Measurements from ENCODE around the gene STX10. TPM values are rescaled to one million over a fixed set of nuclear protein-coding genes. Genes with fewer than 3 reads are reported as not detected.
A peak's percentile ranks its signal among the peaks of the same experiment; 100 is the strongest.

STX10 gene
- total and polyA plus RNA-seq, 9 of the 15 experiments (the other 6 are each of a cell fraction or from before 2014, with no cell fraction given): 0.51 to 66.3 (median 31.0) TPM

DNA sequence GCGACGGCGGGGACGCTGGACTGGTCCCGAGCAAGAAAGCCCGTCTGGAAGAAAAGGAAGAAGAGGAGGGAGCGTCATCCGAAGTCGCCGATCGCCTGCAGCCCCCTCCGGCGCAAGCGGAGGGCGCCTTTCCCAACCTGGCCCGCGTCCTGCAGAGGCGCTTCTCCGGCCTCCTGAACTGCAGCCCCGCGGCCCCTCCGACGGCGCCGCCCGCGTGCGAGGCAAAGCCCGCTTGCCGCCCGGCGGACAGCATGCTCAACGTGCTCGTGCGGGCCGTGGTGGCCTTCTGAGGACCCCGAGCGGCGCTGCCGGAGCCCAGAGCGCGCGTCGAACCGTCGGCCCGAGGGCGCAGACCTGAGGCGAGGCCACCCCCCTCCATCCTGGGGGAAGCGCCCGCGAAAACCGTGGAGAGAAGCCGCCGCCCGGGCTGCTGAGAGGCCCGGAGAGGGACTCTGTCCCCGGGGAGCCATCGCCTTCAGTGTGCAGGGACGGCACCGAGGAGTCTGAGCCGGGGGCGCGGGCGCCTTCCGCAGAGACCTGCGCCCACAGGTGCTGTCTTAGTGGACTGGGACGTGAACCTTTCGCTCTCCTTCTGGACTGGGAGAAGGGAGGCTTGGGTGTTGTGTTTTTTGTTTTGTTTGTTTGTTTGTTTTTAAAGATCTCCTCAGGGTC lies 3.5 kb upstream of the STX10 start (continued):
- TF ChIP-seq, protein P1, sequence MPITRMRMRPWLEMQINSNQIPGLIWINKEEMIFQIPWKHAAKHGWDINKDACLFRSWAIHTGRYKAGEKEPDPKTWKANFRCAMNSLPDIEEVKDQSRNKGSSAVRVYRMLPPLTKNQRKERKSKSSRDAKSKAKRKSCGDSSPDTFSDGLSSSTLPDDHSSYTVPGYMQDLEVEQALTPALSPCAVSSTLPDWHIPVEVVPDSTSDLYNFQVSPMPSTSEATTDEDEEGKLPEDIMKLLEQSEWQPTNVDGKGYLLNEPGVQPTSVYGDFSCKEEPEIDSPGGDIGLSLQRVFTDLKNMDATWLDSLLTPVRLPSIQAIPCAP (CRISPR knock-in tag; IDR thresholded peaks at IDR 0.05; ENCODE audit: borderline replicate concordance): no peak
- TF ChIP-seq NCOA6 (IDR thresholded peaks at IDR 0.05) (peak; percentile 17; the same call in 1 of the 2 replicates), HNRNPLL (IDR thresholded peaks at IDR 0.05; ENCODE audit: low read depth, low read length, poor library complexity, severe bottlenecking) (peak; percentile 7), ZFX (CRISPR knock-in tag; IDR thresholded peaks at IDR 0.05) (peak; percentile 74), EGR1 (conservative IDR thresholded peaks at IDR 0.05) (no peak), ZNF384 (IDR thresholded peaks at IDR 0.05; ENCODE audit: low read depth, low read length) (no peak), CHD4 (IDR thresholded peaks at IDR 0.05; ENCODE audit: insufficient read depth, insufficient replicate concordance, low read depth, low read length, poor library complexity, severe bottlenecking) (no peak), ETS2 (tag; IDR thresholded peaks at IDR 0.05; ENCODE audit: borderline replicate concordance, poor library complexity, severe bottlenecking) (no peak), GATAD2B (IDR thresholded peaks at IDR 0.05; ENCODE audit: borderline replicate concordance) (no peak), MXI1 (IDR thresholded peaks at IDR 0.05; ENCODE audit: low read depth, low read length) (no peak), ZNF408 (CRISPR knock-in tag; IDR thresholded peaks at IDR 0.05; ENCODE audit: low read depth) (no peak), CEBPB (tag; IDR thresholded peaks at IDR 0.05) (no peak), ADNP (tag; IDR thresholded peaks at IDR 0.05) (no peak)
- TF ChIP-seq, protein P2, sequence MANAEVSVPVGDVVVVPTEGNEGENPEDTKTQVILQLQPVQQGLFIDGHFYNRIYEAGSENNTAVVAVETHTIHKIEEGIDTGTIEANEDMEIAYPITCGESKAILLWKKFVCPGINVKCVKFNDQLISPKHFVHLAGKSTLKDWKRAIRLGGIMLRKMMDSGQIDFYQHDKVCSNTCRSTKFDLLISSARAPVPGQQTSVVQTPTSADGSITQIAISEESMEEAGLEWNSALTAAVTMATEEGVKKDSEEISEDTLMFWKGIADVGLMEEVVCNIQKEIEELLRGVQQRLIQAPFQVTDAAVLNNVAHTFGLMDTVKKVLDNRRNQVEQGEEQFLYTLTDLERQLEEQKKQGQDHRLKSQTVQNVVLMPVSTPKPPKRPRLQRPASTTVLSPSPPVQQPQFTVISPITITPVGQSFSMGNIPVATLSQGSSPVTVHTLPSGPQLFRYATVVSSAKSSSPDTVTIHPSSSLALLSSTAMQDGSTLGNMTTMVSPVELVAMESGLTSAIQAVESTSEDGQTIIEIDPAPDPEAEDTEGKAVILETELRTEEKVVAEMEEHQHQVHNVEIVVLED (CRISPR knock-in tag; IDR thresholded peaks at IDR 0.05): no peak
- TF ChIP-seq, protein P3, sequence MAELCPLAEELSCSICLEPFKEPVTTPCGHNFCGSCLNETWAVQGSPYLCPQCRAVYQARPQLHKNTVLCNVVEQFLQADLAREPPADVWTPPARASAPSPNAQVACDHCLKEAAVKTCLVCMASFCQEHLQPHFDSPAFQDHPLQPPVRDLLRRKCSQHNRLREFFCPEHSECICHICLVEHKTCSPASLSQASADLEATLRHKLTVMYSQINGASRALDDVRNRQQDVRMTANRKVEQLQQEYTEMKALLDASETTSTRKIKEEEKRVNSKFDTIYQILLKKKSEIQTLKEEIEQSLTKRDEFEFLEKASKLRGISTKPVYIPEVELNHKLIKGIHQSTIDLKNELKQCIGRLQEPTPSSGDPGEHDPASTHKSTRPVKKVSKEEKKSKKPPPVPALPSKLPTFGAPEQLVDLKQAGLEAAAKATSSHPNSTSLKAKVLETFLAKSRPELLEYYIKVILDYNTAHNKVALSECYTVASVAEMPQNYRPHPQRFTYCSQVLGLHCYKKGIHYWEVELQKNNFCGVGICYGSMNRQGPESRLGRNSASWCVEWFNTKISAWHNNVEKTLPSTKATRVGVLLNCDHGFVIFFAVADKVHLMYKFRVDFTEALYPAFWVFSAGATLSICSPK (IDR thresholded peaks at IDR 0.05; ENCODE audit: borderline replicate concordance): no peak
- TF ChIP-seq, protein P4, sequence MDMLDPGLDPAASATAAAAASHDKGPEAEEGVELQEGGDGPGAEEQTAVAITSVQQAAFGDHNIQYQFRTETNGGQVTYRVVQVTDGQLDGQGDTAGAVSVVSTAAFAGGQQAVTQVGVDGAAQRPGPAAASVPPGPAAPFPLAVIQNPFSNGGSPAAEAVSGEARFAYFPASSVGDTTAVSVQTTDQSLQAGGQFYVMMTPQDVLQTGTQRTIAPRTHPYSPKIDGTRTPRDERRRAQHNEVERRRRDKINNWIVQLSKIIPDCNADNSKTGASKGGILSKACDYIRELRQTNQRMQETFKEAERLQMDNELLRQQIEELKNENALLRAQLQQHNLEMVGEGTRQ (CRISPR knock-in tag; IDR thresholded peaks at IDR 0.05): no peak
- TF ChIP-seq, protein P5, sequence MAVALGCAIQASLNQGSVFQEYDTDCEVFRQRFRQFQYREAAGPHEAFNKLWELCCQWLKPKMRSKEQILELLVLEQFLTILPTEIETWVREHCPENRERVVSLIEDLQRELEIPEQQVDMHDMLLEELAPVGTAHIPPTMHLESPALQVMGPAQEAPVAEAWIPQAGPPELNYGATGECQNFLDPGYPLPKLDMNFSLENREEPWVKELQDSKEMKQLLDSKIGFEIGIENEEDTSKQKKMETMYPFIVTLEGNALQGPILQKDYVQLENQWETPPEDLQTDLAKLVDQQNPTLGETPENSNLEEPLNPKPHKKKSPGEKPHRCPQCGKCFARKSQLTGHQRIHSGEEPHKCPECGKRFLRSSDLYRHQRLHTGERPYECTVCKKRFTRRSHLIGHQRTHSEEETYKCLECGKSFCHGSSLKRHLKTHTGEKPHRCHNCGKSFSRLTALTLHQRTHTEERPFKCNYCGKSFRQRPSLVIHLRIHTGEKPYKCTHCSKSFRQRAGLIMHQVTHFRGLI (CRISPR knock-in tag; IDR thresholded peaks at IDR 0.05): no peak
- TF ChIP-seq, protein P6, sequence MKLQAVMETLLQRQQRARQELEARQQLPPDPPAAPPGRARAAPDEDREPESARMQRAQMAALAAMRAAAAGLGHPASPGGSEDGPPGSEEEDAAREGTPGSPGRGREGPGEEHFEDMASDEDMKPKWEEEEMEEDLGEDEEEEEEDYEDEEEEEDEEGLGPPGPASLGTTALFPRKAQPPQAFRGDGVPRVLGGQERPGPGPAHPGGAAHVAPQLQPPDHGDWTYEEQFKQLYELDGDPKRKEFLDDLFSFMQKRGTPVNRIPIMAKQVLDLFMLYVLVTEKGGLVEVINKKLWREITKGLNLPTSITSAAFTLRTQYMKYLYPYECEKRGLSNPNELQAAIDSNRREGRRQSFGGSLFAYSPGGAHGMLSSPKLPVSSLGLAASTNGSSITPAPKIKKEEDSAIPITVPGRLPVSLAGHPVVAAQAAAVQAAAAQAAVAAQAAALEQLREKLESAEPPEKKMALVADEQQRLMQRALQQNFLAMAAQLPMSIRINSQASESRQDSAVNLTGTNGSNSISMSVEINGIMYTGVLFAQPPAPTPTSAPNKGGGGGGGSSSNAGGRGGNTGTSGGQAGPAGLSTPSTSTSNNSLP (IDR thresholded peaks at IDR 0.05; ENCODE audit: borderline replicate concordance, low read depth, low read length): no peak

All from K562 (cell line).